ENCODE measurements around the gene SLC6A19.

SLC6A19 gene

DNA sequence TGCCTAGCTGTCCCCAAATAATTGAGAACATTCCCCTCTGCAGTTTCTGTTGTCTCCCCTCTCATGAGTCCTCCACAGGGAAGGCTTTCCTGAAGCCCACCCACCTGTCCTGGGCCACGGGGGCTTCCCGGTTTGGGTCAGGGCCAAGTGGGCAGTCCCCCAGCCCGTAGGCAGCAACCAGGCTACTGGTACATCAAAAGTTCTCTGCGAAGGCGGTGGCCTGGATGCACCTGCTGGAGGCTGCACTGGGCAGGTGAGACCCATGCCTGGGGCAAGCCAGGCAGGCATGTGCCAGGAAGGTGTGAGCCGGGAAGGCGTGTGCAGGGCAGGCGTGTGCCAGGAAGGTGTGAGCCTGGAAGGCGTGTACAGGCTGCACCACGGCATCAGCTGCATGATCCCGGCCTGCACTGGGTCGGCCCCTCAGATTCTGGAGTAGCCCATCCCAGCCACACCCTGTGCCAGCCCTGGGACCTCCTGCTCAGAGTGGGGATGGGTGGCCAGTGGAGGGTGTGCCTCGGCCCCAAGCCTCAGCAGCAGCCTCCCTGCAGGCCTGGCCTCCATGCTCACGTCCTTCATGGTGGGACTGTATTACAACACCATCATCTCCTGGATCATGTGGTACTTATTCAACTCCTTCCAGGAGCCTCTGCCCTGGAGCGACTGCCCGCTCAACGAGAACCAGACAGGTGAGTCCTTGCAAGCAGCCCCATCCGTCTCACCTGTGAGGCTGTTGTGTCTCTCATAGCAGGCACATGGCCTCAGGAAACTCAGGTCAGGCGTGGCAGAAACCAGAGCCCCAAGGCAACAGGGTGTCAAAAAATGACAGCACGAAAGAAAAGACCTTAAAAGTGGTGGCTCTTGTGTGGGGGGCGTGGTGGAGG, 8.7 kb downstream of the SLC6A19 start:
- TF ChIP-seq ZNF274 (IDR thresholded peaks at IDR 0.05; ENCODE audit: low read depth, low read length) = no peak
- no peak overlapping the region for H3K4me3 ChIP-seq (ENCODE audit: low read length)

DNA sequence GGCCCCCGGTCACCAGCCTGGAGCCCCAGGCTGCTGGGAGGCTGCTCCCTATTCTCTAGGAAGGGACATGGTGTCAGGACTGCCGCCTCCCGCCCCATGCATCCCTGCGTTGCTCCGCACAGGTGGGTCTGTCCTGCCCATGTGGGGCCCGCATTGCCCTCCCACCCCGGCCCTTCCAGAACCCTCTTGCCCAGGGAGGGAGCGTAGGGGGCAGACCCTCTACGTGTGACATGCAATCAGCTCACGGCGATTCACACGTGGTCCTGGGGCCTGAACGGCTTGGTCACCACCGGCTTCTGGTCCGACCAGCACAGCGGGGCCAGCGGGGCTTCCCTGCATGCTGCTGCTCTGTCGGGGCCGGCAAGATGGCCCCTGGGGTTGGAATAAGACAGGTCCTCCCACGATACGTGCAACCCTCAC, 9.4 kb downstream of the SLC6A19 start:
- no peak overlapping the region for H3K4me3 ChIP-seq (ENCODE audit: low read length)
- TF ChIP-seq ZNF274 (IDR thresholded peaks at IDR 0.05; ENCODE audit: low read depth, low read length) = no peak

DNA sequence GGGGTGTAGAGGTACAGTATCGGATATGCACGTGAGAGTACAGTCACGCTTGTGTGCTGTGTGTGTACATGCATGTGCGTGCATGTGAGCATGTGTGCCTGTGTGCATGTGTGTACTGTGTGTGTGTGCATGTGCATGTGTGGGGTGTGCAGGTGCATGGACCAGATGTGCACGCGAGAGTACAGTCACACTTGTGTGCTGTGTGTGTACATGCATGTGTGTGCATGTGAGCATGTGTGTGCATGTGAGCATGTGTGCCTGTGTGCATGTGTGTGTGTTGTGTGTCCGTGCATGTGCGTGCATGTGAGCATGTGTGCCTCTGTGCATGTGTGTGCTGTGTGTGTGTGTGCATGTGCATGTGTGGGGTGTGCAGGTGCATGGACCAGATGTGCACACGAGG, 10.3 kb downstream of the SLC6A19 start:
- H3K4me3 ChIP-seq (ENCODE audit: low read length) = no peak overlapping the region
- no peak for TF ChIP-seq ZNF274 (IDR thresholded peaks at IDR 0.05; ENCODE audit: low read depth, low read length)

DNA sequence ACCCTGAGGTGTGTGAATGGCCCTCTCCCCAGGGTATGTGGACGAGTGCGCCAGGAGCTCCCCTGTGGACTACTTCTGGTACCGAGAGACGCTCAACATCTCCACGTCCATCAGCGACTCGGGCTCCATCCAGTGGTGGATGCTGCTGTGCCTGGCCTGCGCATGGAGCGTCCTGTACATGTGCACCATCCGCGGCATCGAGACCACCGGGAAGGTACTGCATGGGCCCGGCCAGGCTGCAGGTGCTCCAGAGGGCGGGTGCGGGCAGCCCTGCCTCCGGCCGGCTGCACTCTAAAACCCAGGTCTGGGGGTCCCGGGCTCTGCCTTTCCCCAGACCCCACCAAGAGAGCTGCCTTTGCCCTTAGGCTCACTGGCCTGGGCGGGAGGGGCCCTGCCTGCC, 10.9 kb downstream of the SLC6A19 start:
- TF ChIP-seq ZNF274 (IDR thresholded peaks at IDR 0.05; ENCODE audit: low read depth, low read length) = no peak

DNA sequence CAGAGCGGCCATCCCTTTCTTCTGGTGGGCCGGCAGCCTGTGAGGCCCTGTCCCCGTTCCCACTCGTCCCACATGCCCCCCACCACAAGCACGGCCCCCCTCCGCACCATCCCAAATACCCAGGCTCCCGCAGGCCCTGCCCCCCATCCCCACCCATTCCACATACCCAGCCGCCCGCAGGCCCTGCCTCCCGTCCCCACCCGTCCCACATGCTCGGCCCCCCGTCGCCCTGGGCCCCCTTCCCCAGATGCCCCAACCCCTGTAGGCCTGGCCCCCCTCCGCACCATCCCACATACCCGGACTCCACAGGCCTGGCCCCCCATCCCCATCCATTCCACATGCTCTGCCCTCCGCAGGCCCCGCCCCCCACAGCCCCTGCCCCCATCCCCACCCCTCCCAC, 11.5 kb downstream of the SLC6A19 start:
- no peak overlapping the region for H3K4me3 ChIP-seq (ENCODE audit: low read length)
- no peak for TF ChIP-seq ZNF274 (IDR thresholded peaks at IDR 0.05; ENCODE audit: low read depth, low read length)

More for the DNA sequence above, 10.9 kb downstream of the SLC6A19 start:
- no peak overlapping the region for H3K4me3 ChIP-seq (ENCODE audit: low read length)

DNA sequence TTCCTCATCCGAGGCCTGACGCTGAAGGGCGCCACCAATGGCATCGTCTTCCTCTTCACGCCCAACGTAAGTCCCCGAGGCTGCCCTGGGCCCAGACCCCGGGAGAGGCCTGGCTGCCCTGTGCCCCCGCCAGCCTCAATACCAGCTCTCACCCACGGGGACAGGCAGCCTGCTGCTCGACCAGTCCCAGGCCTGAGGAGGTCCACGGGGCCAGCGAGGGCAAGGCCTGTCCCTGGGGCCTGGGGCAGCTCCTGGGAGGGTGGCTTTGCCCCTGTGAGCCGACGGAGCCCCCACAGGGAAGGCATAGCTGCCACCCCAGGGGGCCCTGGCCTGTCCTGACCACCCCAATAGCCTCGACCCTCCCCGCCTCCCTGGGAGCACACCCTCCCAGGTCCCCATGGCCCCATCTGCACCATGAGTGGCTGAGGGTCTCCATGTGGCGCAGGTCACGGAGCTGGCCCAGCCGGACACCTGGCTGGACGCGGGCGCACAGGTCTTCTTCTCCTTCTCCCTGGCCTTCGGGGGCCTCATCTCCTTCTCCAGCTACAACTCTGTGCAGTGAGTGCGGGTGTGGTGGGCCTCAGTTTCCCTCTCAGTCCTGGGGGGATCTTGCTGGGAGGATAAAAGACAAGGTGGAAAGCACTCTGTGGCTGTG, 12.2 kb downstream of the SLC6A19 start:
- TF ChIP-seq ZNF274 (IDR thresholded peaks at IDR 0.05; ENCODE audit: low read depth, low read length) = no peak
- no peak overlapping the region for H3K4me3 ChIP-seq (ENCODE audit: low read length)

DNA sequence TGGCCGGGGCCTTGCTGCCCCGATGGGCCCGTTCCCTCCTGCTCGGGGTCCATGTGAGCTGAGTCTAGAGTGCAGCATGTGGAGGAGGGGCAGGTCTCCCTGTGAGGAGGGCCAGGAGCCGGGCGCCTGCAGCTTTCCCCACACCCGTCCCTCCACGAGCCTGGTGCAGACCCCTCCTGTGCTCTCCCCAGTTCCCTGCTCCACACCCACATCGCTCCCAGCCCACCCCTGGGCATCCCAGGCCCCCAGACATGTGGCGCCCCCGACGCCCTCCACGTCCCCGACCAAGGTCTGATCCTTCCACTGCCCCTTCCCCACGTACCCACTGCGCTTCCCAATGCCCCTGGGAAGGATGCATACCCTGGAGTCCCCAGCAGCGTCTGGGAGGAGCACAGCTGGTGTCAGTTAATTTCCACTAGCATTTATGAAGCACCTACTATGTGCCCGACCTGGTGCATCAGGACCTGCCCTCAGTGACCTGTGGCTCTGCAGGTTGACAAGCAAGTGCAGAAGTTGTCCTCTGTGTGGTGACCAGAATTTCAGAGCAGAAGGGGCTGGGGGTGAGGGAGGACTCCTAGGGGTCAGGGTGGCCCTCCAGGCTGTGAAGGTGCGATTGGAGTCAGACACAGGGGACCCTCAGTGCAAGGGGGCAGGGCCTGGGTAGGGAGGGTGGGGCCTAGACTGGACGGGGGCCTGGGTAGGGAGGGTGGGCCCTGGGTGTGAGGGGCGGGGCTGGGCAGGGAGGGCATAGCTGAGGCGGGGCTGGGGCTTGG, 13.0 kb downstream of the SLC6A19 start:
- TF ChIP-seq ZNF274 (IDR thresholded peaks at IDR 0.05; ENCODE audit: low read depth, low read length) = no peak
- no peak overlapping the region for H3K4me3 ChIP-seq (ENCODE audit: low read length)

DNA sequence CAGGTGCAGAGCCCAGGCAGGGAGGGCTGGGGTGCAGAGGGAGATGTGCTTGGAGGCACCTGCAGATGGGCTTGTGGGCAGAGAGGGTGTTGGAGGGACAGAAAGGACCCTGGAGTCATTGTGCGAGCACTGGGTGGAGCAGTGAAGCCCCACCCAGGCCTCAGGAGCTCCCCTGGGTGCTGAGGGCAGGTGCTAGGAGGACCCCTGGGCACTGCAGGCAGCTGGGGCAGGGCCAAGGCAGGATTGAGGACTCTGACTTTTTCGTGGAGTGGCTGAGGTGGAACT, 13.5 kb downstream of the SLC6A19 start:
- TF ChIP-seq ZNF274 (IDR thresholded peaks at IDR 0.05; ENCODE audit: low read depth, low read length) = no peak
- H3K4me3 ChIP-seq (ENCODE audit: low read length) = no peak overlapping the region

DNA sequence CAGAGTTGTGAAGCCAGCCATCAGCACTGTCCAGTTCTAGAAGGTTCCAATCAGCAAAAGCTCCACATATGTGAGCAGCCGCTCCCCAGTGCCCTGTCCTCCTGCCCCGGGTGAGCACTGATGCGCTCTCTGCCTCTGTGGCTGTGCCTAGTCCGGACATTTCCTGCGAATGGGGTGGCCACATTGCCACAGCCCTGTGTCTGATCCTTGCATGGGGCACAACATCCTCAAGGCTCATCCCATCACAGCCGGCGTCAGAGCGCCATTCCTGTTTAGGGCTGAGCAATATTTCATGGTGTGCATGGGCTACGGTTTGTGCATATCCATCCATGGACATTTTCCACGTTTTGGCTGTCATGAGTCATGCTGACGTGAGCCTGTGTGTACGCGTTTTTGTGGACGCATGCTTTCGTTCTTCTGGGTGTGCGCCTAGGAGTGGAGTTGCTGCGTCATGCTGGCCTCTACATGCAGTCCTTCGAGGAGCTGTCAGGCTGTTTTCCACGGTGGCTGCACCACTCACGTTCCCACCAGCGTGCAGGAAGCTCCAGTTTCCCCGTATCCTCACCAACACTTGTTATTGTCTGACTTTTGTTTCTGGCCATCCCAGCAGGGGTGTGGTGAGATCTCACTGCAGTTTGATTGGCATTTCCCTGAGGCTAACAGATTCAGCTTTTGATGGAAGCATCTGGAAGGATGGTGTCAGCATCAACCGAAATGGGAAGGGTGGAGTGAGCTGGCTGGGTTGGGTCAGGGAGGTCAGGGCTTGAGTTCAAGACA, 14.1 kb downstream of the SLC6A19 start:
- H3K4me3 ChIP-seq (ENCODE audit: low read length) = no peak overlapping the region
- TF ChIP-seq ZNF274 (IDR thresholded peaks at IDR 0.05; ENCODE audit: low read depth, low read length) = no peak

DNA sequence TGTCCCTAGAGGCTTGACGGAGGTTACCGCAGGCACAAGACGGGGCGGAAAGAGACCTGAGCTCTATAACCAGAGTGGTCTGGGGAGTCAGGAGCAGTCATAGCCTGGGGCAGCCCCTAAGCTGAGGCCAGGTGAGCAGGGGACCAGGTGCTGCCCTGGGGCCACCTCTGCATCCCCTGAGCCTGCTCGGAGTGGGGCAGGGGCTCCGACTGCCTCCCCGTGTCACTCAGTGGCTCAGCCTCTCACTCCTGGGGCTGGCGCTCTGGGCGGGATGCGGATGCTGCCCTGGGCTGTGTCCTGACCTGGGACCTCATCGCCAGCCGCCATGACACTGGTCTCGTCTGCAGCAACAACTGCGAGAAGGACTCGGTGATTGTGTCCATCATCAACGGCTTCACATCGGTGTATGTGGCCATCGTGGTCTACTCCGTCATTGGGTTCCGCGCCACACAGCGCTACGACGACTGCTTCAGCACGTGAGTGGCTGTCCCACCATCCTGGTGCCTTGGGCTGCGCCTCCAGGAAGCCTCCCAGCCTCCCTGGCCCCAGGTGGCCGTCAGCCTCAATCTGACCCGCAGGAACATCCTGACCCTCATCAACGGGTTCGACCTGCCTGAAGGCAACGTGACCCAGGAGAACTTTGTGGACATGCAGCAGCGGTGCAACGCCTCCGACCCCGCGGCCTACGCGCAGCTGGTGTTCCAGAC, 15.0 kb downstream of the SLC6A19 start:
- no peak for TF ChIP-seq ZNF274 (IDR thresholded peaks at IDR 0.05; ENCODE audit: low read depth, low read length)
- H3K4me3 ChIP-seq (ENCODE audit: low read length) = no peak overlapping the region

DNA sequence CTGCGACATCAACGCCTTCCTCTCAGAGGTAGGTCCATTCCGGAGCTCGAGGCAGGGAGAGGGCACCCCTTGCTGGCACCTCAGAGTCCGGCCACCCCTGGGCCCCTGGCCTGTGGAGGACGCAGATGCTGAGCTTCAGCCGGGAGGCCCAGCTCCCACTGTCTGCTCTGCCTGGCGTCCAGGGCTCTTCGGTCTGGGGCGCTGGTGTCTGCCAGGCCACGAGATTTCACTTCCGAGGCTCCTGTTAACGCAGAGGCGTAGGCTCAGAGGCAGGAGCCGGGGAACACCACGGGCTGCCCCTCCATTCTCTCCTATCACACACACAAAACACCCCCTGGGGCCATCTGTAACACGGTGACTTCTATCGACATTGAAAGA, 15.5 kb downstream of the SLC6A19 start:
- TF ChIP-seq ZNF274 (IDR thresholded peaks at IDR 0.05; ENCODE audit: low read depth, low read length) = no peak

DNA sequence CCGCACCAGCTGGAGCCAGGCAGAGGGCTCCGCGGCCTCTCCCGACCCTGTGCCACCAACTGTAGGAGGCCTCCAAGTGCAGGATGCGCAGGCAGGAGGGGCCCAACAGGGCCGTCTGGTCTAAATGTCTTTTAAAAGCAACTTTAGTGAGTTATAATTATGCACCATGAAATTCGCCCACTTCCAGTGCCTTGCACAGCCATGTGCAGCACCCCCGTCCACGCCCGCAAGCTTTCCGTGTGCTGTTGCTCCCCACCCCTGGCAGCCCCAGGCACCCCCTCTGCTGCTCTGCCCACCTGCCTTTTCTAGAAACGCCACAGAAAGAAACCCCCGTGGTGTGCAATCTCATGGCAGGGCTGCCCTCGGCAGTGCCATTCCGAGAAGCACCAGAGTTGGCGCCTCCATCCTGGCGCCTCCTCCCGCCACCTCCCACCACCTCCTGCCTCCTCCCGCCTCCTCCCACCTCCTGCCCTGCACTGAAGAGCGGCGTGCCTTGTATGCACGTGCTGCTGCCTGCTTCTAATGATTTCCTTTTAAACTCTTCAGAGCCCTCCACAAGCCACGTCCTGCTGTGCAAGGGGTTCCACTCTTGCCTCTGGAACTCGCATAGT, 16.3 kb downstream of the SLC6A19 start:
- TF ChIP-seq ZNF274 (IDR thresholded peaks at IDR 0.05; ENCODE audit: low read depth, low read length) = no peak
- H3K4me3 ChIP-seq (ENCODE audit: low read length) = no peak overlapping the region

More for the DNA sequence above, 15.5 kb downstream of the SLC6A19 start:
- no peak overlapping the region for H3K4me3 ChIP-seq (ENCODE audit: low read length)

All from GM08714 (cell line).